HepG2 (cell line): Measurements from ENCODE around the gene USP5. TPM values are rescaled to one million over a fixed set of nuclear protein-coding genes. Genes with fewer than 3 reads are reported as not detected.

Source experiments
- AGO1 ChIP-seq: fragments of 200-400 bp; formaldehyde crosslinking; IDR thresholded peaks from 2 replicates; pipeline ENCODE4 v1.6.1; 2017; ENCODE audit warnings: mild to moderate bottlenecking, low read depth, low read length, moderate library complexity; ENCODE audit not compliant: poor library complexity, severe bottlenecking
- KDM6A ChIP-seq: IDR thresholded peaks from 2 replicates; pipeline ENCODE4 v1.6.1; 2016; ENCODE audit warnings: low read depth
- MED1 ChIP-seq: sonication (generic); formaldehyde crosslinking; IDR thresholded peaks from 2 replicates; pipeline ENCODE4 v1.4.0; 2020; ENCODE audit warnings: missing genetic modification reagents
- MXI1 ChIP-seq: IDR thresholded peaks from 3 replicates; pipeline ENCODE4 v1.6.1; 2012; ENCODE audit warnings: low read depth, low read length, inconsistent platforms, borderline replicate concordance
- NONO ChIP-seq, 2 experiments: fragments of 450-650 bp in 1 of 2; sonication (generic) in 1 of 2; formaldehyde crosslinking in 1 of 2; IDR thresholded peaks in 1 of 2; conservative IDR thresholded peaks in 1 of 2; 2 replicates each; pipeline versions ENCODE4 v1.6.1 to v1.8.0; 2017 to 2022; ENCODE audit warnings: mild to moderate bottlenecking in 1 of 2, missing genetic modification reagents in 1 of 2, moderate library complexity in 1 of 2
- PITX1 ChIP-seq: sonication (generic); formaldehyde crosslinking; IDR thresholded peaks from 2 replicates; pipeline ENCODE4 v1.5.1; 2020; ENCODE audit warnings: mild to moderate bottlenecking, missing genetic modification reagents
- SKIL ChIP-seq: sonication (generic); formaldehyde crosslinking; IDR thresholded peaks from 2 replicates; pipeline ENCODE4 v1.8.0; 2022; ENCODE audit warnings: missing genetic modification reagents, mild to moderate bottlenecking, moderate library complexity, borderline replicate concordance
- XRCC5 ChIP-seq: fragments of 200-400 bp; formaldehyde crosslinking; optimal IDR thresholded peaks from 2 replicates; pipeline ENCODE3; 2017; ENCODE audit warnings: mild to moderate bottlenecking, low read length
- ZNF274 ChIP-seq: sonication (generic); formaldehyde crosslinking; IDR thresholded peaks from 2 replicates; pipeline ENCODE4 v1.5.1; 2020; ENCODE audit warnings: mild to moderate bottlenecking, missing genetic modification reagents
- ZNF513 ChIP-seq: sonication (generic); formaldehyde crosslinking; conservative IDR thresholded peaks from 2 replicates; pipeline ENCODE4 v1.5.0; 2020; ENCODE audit warnings: missing genetic modification reagents
- ZNF556 ChIP-seq: sonication (generic); formaldehyde crosslinking; IDR thresholded peaks from 2 replicates; pipeline ENCODE4 v1.4.0; 2020; ENCODE audit warnings: mild to moderate bottlenecking, missing genetic modification reagents, borderline replicate concordance
- ZNF567 ChIP-seq: sonication (generic); formaldehyde crosslinking; IDR thresholded peaks from 2 replicates; pipeline ENCODE4 v1.8.1; 2023; ENCODE audit warnings: mild to moderate bottlenecking, missing genetic modification reagents, borderline replicate concordance
- polyA plus RNA-seq, 8 experiments: library from polyadenylated mRNA; depleted of rRNA in 3 of 8; stranded (reverse) in 7 of 8; unstranded in 1 of 8; fragments of >200 nt; fragmentation: Illumina TruSeq in 4 of 8; extraction: Trizol in 4 of 8; gene quantifications; 2 replicates each; pipeline versions ENCODE4 v1.2.1 to v1.2.3, GENCODE V29; 2011 to 2016; ENCODE audit warnings: low read depth in 4 of 8, missing spikeins in 1 of 8, mixed read lengths in 1 of 8; ENCODE audit not compliant: insufficient read depth in 1 of 8
- total RNA-seq, 5 experiments: library from RNA; depleted of rRNA; stranded (reverse); fragments of >200 nt; fragmentation: Illumina TruSeq; extraction: Trizol; gene quantifications; 2 replicates each; pipeline ENCODE4 v1.2.3, GENCODE V29; 2016; ENCODE audit warnings: low read depth in 1 of 5
- TF ChIP-seq, protein P1 (sequence below): sonication (generic); IDR thresholded peaks from 2 replicates; pipeline ENCODE4 v1.6.1; 2016; ENCODE audit warnings: low read depth, borderline replicate concordance
- TF ChIP-seq, protein P2 (sequence below): sonication (generic); formaldehyde crosslinking; IDR thresholded peaks from 2 replicates; pipeline ENCODE4 v1.4.0; 2020; ENCODE audit warnings: missing genetic modification reagents
- TF ChIP-seq, protein P3 (sequence below): sonication (generic); formaldehyde crosslinking; IDR thresholded peaks from 2 replicates; pipeline ENCODE4 v1.4.0; 2020; ENCODE audit warnings: mild to moderate bottlenecking, missing genetic modification reagents
- TF ChIP-seq, protein P4 (sequence below): sonication (generic); formaldehyde crosslinking; IDR thresholded peaks from 2 replicates; pipeline ENCODE4 v1.5.0; 2020; ENCODE audit warnings: missing genetic modification reagents

USP5 gene
- total and polyA plus RNA-seq, 2 of the 13 experiments (the other 11 are each of a cell fraction or from before 2014, with no cell fraction given): 39.6 to 56.0 TPM

DNA sequence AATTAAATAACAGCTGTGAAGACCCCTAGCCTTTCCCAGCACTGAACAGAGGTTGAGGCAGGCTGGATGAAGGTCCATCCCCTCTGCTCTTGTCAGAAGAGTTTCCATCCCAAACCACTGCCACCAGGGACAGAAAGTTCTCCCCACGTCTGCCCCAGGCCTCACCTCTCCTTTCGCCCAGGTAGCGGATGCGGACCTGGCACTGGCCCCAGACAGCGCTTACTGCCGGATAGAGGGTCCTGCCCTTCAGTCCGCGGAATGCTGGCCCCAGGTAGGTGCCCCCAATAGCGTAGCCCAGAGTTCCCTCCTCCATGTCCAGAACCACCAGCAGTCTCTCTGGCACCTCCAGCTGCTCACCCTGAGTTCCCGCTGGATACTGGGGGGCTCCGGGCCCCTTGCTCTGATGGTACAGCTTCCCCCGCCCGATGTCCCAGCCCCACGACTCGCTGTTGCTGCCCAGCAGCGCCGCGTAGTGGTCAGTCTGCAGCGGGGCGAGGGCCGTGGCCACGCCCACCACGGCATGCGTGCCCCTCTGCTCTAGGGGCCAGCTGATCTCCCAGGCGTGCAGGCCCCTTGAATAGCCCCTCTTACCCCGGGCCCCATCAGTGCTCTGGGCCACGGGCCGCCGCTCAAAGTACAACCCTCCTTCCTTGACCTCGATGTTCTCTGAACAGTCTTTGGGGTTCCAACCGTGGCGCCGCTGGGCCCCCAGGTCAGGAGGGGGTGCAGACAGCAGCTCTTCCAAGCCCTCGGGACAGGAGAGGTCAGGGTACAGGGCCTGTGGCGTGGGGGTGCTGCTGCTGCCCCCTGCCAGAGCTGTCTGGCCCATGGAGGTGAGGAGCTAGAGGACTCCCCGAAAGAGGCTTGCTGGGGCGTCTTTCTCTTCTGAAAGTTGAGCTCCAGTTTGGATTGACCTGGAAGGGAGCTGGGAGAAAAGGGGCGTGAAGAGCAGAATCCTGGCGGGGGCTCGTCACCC is 20.4 kb downstream of the USP5 start (continued):
- TF ChIP-seq MED1 (CRISPR knock-in tag) (peak; percentile 76), KDM6A (no peak), SKIL (peak; percentile 82), ZNF513 (CRISPR knock-in tag) (0 out of 2 replicates have a peak, but pooled peaks have one; percentile 55), XRCC5 (peak; percentile 92), PITX1 (0 out of 2 replicates have a peak, but pooled peaks have one; percentile 39), NONO (IDR thresholded peaks at IDR 0.05) (no peak), NONO (CRISPR knock-in tag; conservative IDR thresholded peaks at IDR 0.05) (peak; percentile 72; the same call in 1 of the 2 replicates), ZNF556 (CRISPR knock-in tag) (peak; percentile 62; the same call in 1 of the 2 replicates), MXI1 (peak; percentile 94; the same call in 2 of the 3 replicates), ZNF274 (CRISPR knock-in tag) (0 out of 2 replicates have a peak, but pooled peaks have one; percentile 23), ZNF567 (CRISPR knock-in tag) (peak; percentile 65; the same call in 1 of the 2 replicates), AGO1 (peak; percentile 96)
- TF ChIP-seq, protein P1, sequence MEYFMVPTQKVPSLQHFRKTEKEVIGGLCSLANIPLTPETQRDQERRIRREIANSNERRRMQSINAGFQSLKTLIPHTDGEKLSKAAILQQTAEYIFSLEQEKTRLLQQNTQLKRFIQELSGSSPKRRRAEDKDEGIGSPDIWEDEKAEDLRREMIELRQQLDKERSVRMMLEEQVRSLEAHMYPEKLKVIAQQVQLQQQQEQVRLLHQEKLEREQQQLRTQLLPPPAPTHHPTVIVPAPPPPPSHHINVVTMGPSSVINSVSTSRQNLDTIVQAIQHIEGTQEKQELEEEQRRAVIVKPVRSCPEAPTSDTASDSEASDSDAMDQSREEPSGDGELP: peak; percentile 97
- TF ChIP-seq, protein P2, sequence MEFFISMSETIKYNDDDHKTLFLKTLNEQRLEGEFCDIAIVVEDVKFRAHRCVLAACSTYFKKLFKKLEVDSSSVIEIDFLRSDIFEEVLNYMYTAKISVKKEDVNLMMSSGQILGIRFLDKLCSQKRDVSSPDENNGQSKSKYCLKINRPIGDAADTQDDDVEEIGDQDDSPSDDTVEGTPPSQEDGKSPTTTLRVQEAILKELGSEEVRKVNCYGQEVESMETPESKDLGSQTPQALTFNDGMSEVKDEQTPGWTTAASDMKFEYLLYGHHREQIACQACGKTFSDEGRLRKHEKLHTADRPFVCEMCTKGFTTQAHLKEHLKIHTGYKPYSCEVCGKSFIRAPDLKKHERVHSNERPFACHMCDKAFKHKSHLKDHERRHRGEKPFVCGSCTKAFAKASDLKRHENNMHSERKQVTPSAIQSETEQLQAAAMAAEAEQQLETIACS (CRISPR knock-in tag): peak; percentile 11; the same call in 1 of the 2 replicates
- TF ChIP-seq, protein P3, sequence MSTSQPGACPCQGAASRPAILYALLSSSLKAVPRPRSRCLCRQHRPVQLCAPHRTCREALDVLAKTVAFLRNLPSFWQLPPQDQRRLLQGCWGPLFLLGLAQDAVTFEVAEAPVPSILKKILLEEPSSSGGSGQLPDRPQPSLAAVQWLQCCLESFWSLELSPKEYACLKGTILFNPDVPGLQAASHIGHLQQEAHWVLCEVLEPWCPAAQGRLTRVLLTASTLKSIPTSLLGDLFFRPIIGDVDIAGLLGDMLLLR (CRISPR knock-in tag): peak; percentile 49; the same call in 1 of the 2 replicates
- TF ChIP-seq, protein P4, sequence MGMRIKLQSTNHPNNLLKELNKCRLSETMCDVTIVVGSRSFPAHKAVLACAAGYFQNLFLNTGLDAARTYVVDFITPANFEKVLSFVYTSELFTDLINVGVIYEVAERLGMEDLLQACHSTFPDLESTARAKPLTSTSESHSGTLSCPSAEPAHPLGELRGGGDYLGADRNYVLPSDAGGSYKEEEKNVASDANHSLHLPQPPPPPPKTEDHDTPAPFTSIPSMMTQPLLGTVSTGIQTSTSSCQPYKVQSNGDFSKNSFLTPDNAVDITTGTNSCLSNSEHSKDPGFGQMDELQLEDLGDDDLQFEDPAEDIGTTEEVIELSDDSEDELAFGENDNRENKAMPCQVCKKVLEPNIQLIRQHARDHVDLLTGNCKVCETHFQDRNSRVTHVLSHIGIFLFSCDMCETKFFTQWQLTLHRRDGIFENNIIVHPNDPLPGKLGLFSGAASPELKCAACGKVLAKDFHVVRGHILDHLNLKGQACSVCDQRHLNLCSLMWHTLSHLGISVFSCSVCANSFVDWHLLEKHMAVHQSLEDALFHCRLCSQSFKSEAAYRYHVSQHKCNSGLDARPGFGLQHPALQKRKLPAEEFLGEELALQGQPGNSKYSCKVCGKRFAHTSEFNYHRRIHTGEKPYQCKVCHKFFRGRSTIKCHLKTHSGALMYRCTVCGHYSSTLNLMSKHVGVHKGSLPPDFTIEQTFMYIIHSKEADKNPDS (CRISPR knock-in tag): 0 out of 2 replicates have a peak, but pooled peaks have one; percentile 57
